ENCODE results near the gene MTHFD1. TPM values are rescaled to one million over a fixed set of nuclear protein-coding genes. Genes with fewer than 3 reads are reported as not detected.

Gene MTHFD1
- polyA plus RNA-seq, 1 of the 3 experiments (the other 2 are of a cell fraction) = 31.0 TPM

GRCh38 chr14:64388533-64389285 is 556 bp downstream of the MTHFD1 start:
- ChIA-PET CTCF (interaction anchor here (1.5 to 1.6 kb wide), 2 partner anchors 41 to 44 kb away, joined by 5 to 7 read pairs; no protein-coding TSS in a partner anchor), POLR2A (interaction anchor here (0.7 to 1.8 kb wide), 4 partner anchors 13 to 113 kb away, joined by 3 to 5 read pairs (median 4); no protein-coding TSS in a partner anchor)
- H2AFZ ChIP-seq (ENCODE audit: low read depth) = peak overlapping the region; percentile 97
- no peaks in the 10 kb centered on the region for H4K20me1 ChIP-seq (ENCODE audit: insufficient read depth)
- H3K79me2 ChIP-seq (ENCODE audit: insufficient read depth) = peaks cover 35% of the 10 kb centered on the region
- H3K9me2 ChIP-seq = no peaks in the 10 kb centered on the region
- H3K36me3 ChIP-seq (replicated peaks in 1 of 2; ENCODE audit: control insufficient read depth in 1 of 2, insufficient read depth in 2 of 2, low read length in 1 of 2) = peaks cover 3 to 7% of the 10 kb centered on the region in 2 experiments
- peak overlapping the region; percentile 88 for H3K4me2 ChIP-seq
- peak; percentile 10 for DNase-seq
- no peaks in the 10 kb centered on the region for H3K27me3 ChIP-seq (ENCODE audit: insufficient read depth)
- TF ChIP-seq SIN3A (IDR thresholded peaks at IDR 0.05; ENCODE audit: borderline replicate concordance, low read depth, low read length) = 0 out of 2 replicates have a peak, but pooled peaks have one; percentile 44
- TF ChIP-seq YY1 (IDR thresholded peaks at IDR 0.05; ENCODE audit: low read depth) = no peak
- no peak for TF ChIP-seq REST (IDR thresholded peaks at IDR 0.05; ENCODE audit: low read depth, low read length)
- H3K9me3 ChIP-seq = no peaks in the 10 kb centered on the region
- WGBS (ENCODE audit: low lambda C conversion rate) = 4% methylated on average over 14 of the region's 18 CpGs
- peaks cover 7 to 8% of the 10 kb centered on the region in 2 experiments; a peak in 1 of 4 replicates for H3K4me1 ChIP-seq (ENCODE audit: control insufficient read depth in 1 of 2, insufficient read depth in 2 of 2, low read depth in 1 of 2, low read length in 1 of 2)
- H3K27ac ChIP-seq (ENCODE audit: low read depth in 2 of 2, low read length in 1 of 2) = peak overlapping the region; percentile 30 to 56
- peak overlapping the region; percentile 65 to 69 for H3K4me3 ChIP-seq (ENCODE audit: low read depth in 2 of 2, low read length in 1 of 2)
- H3F3A ChIP-seq (replicated peaks; ENCODE audit: insufficient read depth) = no peaks in the 10 kb centered on the region
- peak overlapping the region; percentile 89 for H3K9ac ChIP-seq

- Histone ChIP-seq H2AFZ (ENCODE audit: low read depth) (no peak overlapping the region), H3K36me3 (replicated peaks in 1 of 2; ENCODE audit: control insufficient read depth in 1 of 2, insufficient read depth in 2 of 2, low read length in 1 of 2) (peaks cover 3 to 7% of the 10 kb centered on the region in 2 experiments), H3K9me3 (no peaks in the 10 kb centered on the region), H3K4me3 (ENCODE audit: low read depth in 2 of 2, low read length in 1 of 2) (no peak overlapping the region), H4K20me1 (ENCODE audit: insufficient read depth) (no peaks in the 10 kb centered on the region), H3K79me2 (ENCODE audit: insufficient read depth) (peaks cover 41% of the 10 kb centered on the region), H3K27me3 (ENCODE audit: insufficient read depth) (no peaks in the 10 kb centered on the region), H3K4me2 (no peak overlapping the region), H3K9ac (no peak overlapping the region), H3K9me2 (no peaks in the 10 kb centered on the region), H3K4me1 (ENCODE audit: control insufficient read depth in 1 of 2, insufficient read depth in 2 of 2, low read depth in 1 of 2, low read length in 1 of 2) (peaks cover 7 to 23% of the 10 kb centered on the region in 2 experiments; a peak in 1 of 4 replicates), H3F3A (replicated peaks; ENCODE audit: insufficient read depth) (no peaks in the 10 kb centered on the region), H3K27ac (ENCODE audit: low read depth in 2 of 2, low read length in 1 of 2) (no peak overlapping the region)
- ChIA-PET POLR2A (no interaction called here), CTCF (interaction anchor here (1.1 to 1.9 kb wide), 3 partner anchors 53 to 246 kb away, joined by 3 to 5 read pairs (median 3); no protein-coding TSS in a partner anchor)
- 95% methylated on average over 12 of the region's 12 CpGs for WGBS (ENCODE audit: low lambda C conversion rate)
- no peak for TF ChIP-seq MXI1 (IDR thresholded peaks at IDR 0.05; ENCODE audit: low read depth, low read length)
- no peak for TF ChIP-seq MEF2A (IDR thresholded peaks at IDR 0.05; ENCODE audit: borderline replicate concordance, low read depth)
- TF ChIP-seq CTCF (IDR thresholded peaks at IDR 0.05) = no peak
- TF ChIP-seq ELF1 (IDR thresholded peaks at IDR 0.05) = no peak
- DNase-seq = no peak
Measured at GRCh38 chr14:64391113-64391725, 3.1 kb downstream of the MTHFD1 start.

Data from SK-N-SH (cell line).